SH-SY5Y (cell line): ENCODE results near the gene GABRA5.

Source experiments
- GATA2 ChIP-seq: IDR thresholded peaks from 2 replicates; pipeline ENCODE4 v1.6.1; 2011; ENCODE audit warnings: mild to moderate bottlenecking, low read depth, low read length
- GATA3 ChIP-seq: IDR thresholded peaks from 2 replicates; pipeline ENCODE4 v1.6.1; 2011; ENCODE audit warnings: low read depth, mild to moderate bottlenecking, low read length, moderate library complexity

GRCh38 chr15:26971271-26972018, 104.6 kb downstream of the GABRA5 start:
- TF ChIP-seq GATA3 (no peak), GATA2 (no peak)
